NCI-H1092 treated with DMSO at 0.1 percent for 48 hours (cell line): Measurements from ENCODE around the gene VEGFC.

ENCODE experiments used
- DNase-seq: peaks from one replicate; lab custom pipeline; 2025; lab: John Stamatoyannopoulos, UW

Gene VEGFC

GRCh38 chr4:176761872-176762271 is 30.9 kb downstream of the VEGFC start:
- no peak for DNase-seq

- DNase-seq = no peak
Observed at GRCh38 chr4:176760471-176760870, 32.3 kb downstream of the VEGFC start.

GRCh38 chr4:176758731-176759130 is 34.0 kb downstream of the VEGFC start:
- no peak for DNase-seq

- DNase-seq = no peak
Observed at GRCh38 chr4:176758323-176758722, 34.4 kb downstream of the VEGFC start.

GRCh38 chr4:176755613-176756012 is 37.1 kb downstream of the VEGFC start:
- no peak for DNase-seq

GRCh38 chr4:176755001-176755400 is 37.7 kb downstream of the VEGFC start:
- no peak for DNase-seq

GRCh38 chr4:176753049-176753448 is 39.7 kb downstream of the VEGFC start:
- no peak for DNase-seq

- DNase-seq = no peak
Observed at GRCh38 chr4:176752191-176752749, 40.5 kb downstream of the VEGFC start.

- no peak for DNase-seq
Observed at GRCh38 chr4:176751061-176751460, 41.7 kb downstream of the VEGFC start.

- DNase-seq = no peak
Observed at GRCh38 chr4:176746846-176747245, 45.9 kb downstream of the VEGFC start.

- no peak for DNase-seq
Observed at GRCh38 chr4:176745902-176746301, 46.8 kb downstream of the VEGFC start.

GRCh38 chr4:176744091-176744490 is 48.6 kb downstream of the VEGFC start:
- DNase-seq = no peak

- no peak for DNase-seq
Observed at GRCh38 chr4:176742211-176742610, 50.5 kb downstream of the VEGFC start.

GRCh38 chr4:176741253-176741652 is 51.5 kb downstream of the VEGFC start:
- DNase-seq = no peak

- no peak for DNase-seq
Observed at GRCh38 chr4:176735300-176735699, 57.4 kb downstream of the VEGFC start.

- DNase-seq = no peak
Observed at GRCh38 chr4:176734461-176734860, 58.3 kb downstream of the VEGFC start.

GRCh38 chr4:176729489-176729888 is 63.2 kb downstream of the VEGFC start:
- no peak for DNase-seq

GRCh38 chr4:176726803-176727202 is 65.9 kb downstream of the VEGFC start:
- no peak for DNase-seq

- no peak for DNase-seq
Observed at GRCh38 chr4:176721459-176721858, 71.3 kb downstream of the VEGFC start.

GRCh38 chr4:176718881-176719280 is 73.8 kb downstream of the VEGFC start:
- DNase-seq = no peak

- DNase-seq = no peak
Observed at GRCh38 chr4:176717237-176717636, 75.5 kb downstream of the VEGFC start.

- DNase-seq = no peak
Observed at GRCh38 chr4:176709417-176709816, 83.3 kb downstream of the VEGFC start.

GRCh38 chr4:176708771-176709311 is 83.9 kb downstream of the VEGFC start:
- no peak for DNase-seq

GRCh38 chr4:176690716-176691115 is 102.0 kb downstream of the VEGFC start:
- DNase-seq = no peak
